GM21423 (cell line): ENCODE measurements around the gene OAS1.
A peak's percentile ranks its signal among the peaks of the same experiment; 100 is the strongest.

Experiments
- ATAC-seq: cut with Tn5 transposase; IDR thresholded peaks from one replicate; pipeline ENCODE4 v1.9.1; 2021; ENCODE audit warnings: mild to moderate bottlenecking, moderate library complexity; ENCODE audit not compliant: unreplicated experiment

Gene OAS1

GRCh38 chr12:112906712-112907414 lies at the start of gene OAS1:
OAS1 (plus strand) TSS chr12:112906962; CDS start chr12:112907040, 78 bp downstream.
- peak; percentile 71 for ATAC-seq

GRCh38 chr12:112859291-112859690 lies 47.5 kb upstream of the OAS1 start:
- ATAC-seq = no peak

GRCh38 chr12:112860181-112860580 lies 46.6 kb upstream of the OAS1 start:
- ATAC-seq = no peak

- ATAC-seq = no peak
Observed at GRCh38 chr12:112861284-112861683, 45.5 kb upstream of the OAS1 start.

GRCh38 chr12:112862636-112863290 lies 44.0 kb upstream of the OAS1 start:
- ATAC-seq = no peak

GRCh38 chr12:112868459-112869041 lies 38.2 kb upstream of the OAS1 start:
- no peak for ATAC-seq

- no peak for ATAC-seq
Observed at GRCh38 chr12:112869091-112869490, 37.7 kb upstream of the OAS1 start.

- no peak for ATAC-seq
Observed at GRCh38 chr12:112869778-112870177, 37.0 kb upstream of the OAS1 start.

GRCh38 chr12:112870267-112870980 lies 36.3 kb upstream of the OAS1 start:
- ATAC-seq = no peak

GRCh38 chr12:112875608-112876007 lies 31.2 kb upstream of the OAS1 start:
- no peak for ATAC-seq

- no peak for ATAC-seq
Observed at GRCh38 chr12:112876506-112876905, 30.3 kb upstream of the OAS1 start.

- ATAC-seq = no peak
Observed at GRCh38 chr12:112877006-112877405, 29.8 kb upstream of the OAS1 start.

GRCh38 chr12:112878488-112878887 lies 28.3 kb upstream of the OAS1 start:
- no peak for ATAC-seq

GRCh38 chr12:112879191-112879705 lies 27.5 kb upstream of the OAS1 start:
- no peak for ATAC-seq

- ATAC-seq = no peak
Observed at GRCh38 chr12:112881602-112882001, 25.2 kb upstream of the OAS1 start.

- no peak for ATAC-seq
Observed at GRCh38 chr12:112885236-112885635, 21.5 kb upstream of the OAS1 start.

- no peak for ATAC-seq
Observed at GRCh38 chr12:112887550-112887949, 19.2 kb upstream of the OAS1 start.

GRCh38 chr12:112891093-112892024 lies 15.4 kb upstream of the OAS1 start:
- no peak for ATAC-seq

- ATAC-seq = no peak
Observed at GRCh38 chr12:112892856-112893255, 13.9 kb upstream of the OAS1 start.

GRCh38 chr12:112894128-112894527 lies 12.6 kb upstream of the OAS1 start:
- no peak for ATAC-seq
